Gastroesophageal sphincter (tissue), 2 donors: ENCODE data around the gene FAM219A.

ENCODE experiments used
- EP300 ChIP-seq: sonication (generic); formaldehyde crosslinking; IDR thresholded peaks from one replicate; pipeline ENCODE4 v1.6.1; 2017; ENCODE audit warnings: antibody characterized with exemption, mild to moderate bottlenecking
- POLR2A ChIP-seq, 2 donors: fragments of 450-650 bp; IDR thresholded peaks; one replicate each; pipeline ENCODE4 v1.6.1; 2017; ENCODE audit warnings: antibody characterized with exemption in 2 of 2, mild to moderate bottlenecking in 2 of 2, moderate library complexity in 1 of 2
- POLR2AphosphoS5 ChIP-seq: sonication (generic); formaldehyde crosslinking; IDR thresholded peaks from one replicate; pipeline ENCODE4 v1.6.1; 2017; ENCODE audit warnings: antibody characterized with exemption

DNA sequence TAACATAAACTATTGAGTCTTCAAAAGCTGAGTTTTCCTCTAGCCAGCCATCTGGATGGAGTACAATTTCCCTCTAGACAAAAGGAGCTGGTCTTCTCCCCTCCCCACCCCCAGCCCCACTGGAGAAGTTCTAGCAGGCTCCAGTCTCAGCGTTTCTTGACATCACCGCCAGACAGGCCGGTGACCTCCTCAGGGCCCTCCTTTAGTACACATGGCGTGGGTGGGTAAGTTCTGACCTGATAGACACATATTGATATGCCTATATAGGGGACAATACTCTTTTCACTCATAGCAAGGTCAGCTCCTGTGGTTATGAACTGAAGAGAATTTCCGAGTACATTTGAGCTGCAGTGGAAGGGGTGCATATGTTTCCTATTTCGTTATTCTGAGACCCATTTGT is 27.5 kb upstream of the FAM219A start:
- TF ChIP-seq POLR2A (IDR thresholded peaks at IDR 0.05): no peak
- no peak for TF ChIP-seq POLR2AphosphoS5
- no peak for TF ChIP-seq EP300
